Testis (tissue), 2 donors: Measurements from ENCODE around the gene ZNF569.

Experiments
- CTCF ChIP-seq, 3 experiments: fragments of 450-650 bp in 2 of 3; fragments of 200-600 bp in 1 of 3; sonication (generic) in 1 of 3; IDR thresholded peaks; one replicate each; pipeline ENCODE4 v1.5.1; 2016 to 2019; ENCODE audit warnings: antibody characterized with exemption in 3 of 3, mild to moderate bottlenecking in 2 of 3, moderate library complexity in 1 of 3
- POLR2A ChIP-seq: fragments of 450-650 bp; IDR thresholded peaks from one replicate; pipeline ENCODE4 v1.6.1; 2017; ENCODE audit warnings: antibody characterized with exemption, mild to moderate bottlenecking, moderate library complexity

GRCh38 chr19:37467608-37468090 lies 405 bp upstream of the ZNF569 start:
- TF ChIP-seq CTCF (IDR thresholded peaks at IDR 0.05) = no peak
- TF ChIP-seq POLR2A = no peak
